NB4 (cell line): ENCODE measurements around the gene KIF21A.

Experiments used
- DNase-seq: peaks from one replicate; pipeline ENCODE4 v3.0.0; 2010; ENCODE audit warnings: low read depth
- H3K4me3 ChIP-seq: one replicate; pipeline ENCODE4 v1.5.1; 2011; ENCODE audit warnings: mild to moderate bottlenecking, low read depth, low read length, moderate library complexity
- MYC ChIP-seq: IDR thresholded peaks from 2 replicates; pipeline ENCODE4 v1.6.1; 2011; ENCODE audit warnings: low read depth, low read length
- POLR2A ChIP-seq: IDR thresholded peaks from 2 replicates; pipeline ENCODE4 v1.6.1; 2011; ENCODE audit warnings: mild to moderate bottlenecking; ENCODE audit not compliant: insufficient read length; ENCODE audit errors: extremely low read depth
- TF ChIP-seq, protein P1 (sequence below): IDR thresholded peaks from 2 replicates; pipeline ENCODE4 v1.6.1; 2011; ENCODE audit warnings: low read depth, low read length
- TF ChIP-seq, protein P2 (sequence below): IDR thresholded peaks from one replicate; pipeline ENCODE4 v1.5.1; 2012; ENCODE audit warnings: low read depth, low read length

Gene KIF21A

GRCh38 chr12:39405580-39405979 is 37.3 kb downstream of the KIF21A start:
- no peak overlapping the region for H3K4me3 ChIP-seq
- no peak for DNase-seq
- TF ChIP-seq POLR2A (no peak), MYC (no peak)
- TF ChIP-seq, protein P1, sequence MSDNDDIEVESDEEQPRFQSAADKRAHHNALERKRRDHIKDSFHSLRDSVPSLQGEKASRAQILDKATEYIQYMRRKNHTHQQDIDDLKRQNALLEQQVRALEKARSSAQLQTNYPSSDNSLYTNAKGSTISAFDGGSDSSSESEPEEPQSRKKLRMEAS: no peak
- TF ChIP-seq, protein P2, sequence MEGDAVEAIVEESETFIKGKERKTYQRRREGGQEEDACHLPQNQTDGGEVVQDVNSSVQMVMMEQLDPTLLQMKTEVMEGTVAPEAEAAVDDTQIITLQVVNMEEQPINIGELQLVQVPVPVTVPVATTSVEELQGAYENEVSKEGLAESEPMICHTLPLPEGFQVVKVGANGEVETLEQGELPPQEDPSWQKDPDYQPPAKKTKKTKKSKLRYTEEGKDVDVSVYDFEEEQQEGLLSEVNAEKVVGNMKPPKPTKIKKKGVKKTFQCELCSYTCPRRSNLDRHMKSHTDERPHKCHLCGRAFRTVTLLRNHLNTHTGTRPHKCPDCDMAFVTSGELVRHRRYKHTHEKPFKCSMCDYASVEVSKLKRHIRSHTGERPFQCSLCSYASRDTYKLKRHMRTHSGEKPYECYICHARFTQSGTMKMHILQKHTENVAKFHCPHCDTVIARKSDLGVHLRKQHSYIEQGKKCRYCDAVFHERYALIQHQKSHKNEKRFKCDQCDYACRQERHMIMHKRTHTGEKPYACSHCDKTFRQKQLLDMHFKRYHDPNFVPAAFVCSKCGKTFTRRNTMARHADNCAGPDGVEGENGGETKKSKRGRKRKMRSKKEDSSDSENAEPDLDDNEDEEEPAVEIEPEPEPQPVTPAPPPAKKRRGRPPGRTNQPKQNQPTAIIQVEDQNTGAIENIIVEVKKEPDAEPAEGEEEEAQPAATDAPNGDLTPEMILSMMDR: no peak

DNA sequence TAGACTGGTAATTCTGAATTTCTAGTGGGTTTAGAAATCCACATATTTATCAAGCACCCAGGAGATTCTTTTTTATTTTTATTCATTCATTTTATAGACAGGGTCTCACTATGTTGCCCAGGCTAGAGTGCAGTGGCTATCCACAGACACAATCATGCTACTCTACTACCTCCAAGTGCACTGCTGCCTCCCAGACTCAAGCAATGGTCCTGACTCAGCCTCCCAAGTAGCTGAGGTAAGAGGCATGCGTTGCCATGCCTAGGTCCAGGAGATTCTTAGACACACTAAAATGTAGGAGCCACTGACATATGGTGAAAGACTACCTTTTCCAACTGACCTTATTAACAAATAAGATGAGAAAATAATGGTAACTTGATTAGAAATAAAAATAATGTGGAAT is 38.9 kb downstream of the KIF21A start:
- DNase-seq: no peak
- no peak overlapping the region for H3K4me3 ChIP-seq
- TF ChIP-seq POLR2A (no peak), MYC (no peak)
- TF ChIP-seq, protein P2: no peak
- TF ChIP-seq, protein P1: no peak

DNA sequence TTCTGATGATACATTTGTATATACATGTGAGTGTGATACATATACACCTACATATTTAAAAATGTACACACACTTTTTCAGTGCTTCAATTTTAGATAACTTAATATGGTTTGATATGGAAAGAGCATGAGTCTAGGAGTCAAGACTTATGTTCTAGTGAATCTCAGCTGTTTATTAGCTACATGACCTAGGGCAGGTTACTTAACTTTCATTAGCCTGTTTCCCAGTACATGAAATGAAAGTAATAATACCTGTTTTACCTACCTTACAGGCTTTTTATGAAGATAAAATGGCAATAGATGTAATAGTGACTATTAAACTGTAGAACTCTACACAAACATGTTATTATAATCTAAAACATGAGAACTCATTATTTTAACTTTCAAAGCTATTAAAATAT is 39.5 kb downstream of the KIF21A start:
- TF ChIP-seq, protein P1: no peak
- no peak for TF ChIP-seq MYC
- TF ChIP-seq, protein P2: no peak
- TF ChIP-seq POLR2A: no peak
- DNase-seq: no peak
- no peak overlapping the region for H3K4me3 ChIP-seq

- TF ChIP-seq, protein P2: no peak
- TF ChIP-seq, protein P1: no peak
- TF ChIP-seq MYC (no peak), POLR2A (no peak)
- H3K4me3 ChIP-seq: no peak overlapping the region
- DNase-seq: no peak
Observed at GRCh38 chr12:39402922-39403321, 40.0 kb downstream of the KIF21A start.

GRCh38 chr12:39401459-39401858 is 41.5 kb downstream of the KIF21A start:
- H3K4me3 ChIP-seq: no peak overlapping the region
- TF ChIP-seq, protein P1: no peak
- TF ChIP-seq, protein P2: no peak
- no peak for TF ChIP-seq MYC
- TF ChIP-seq POLR2A: no peak

GRCh38 chr12:39395866-39396265 is 47.1 kb downstream of the KIF21A start:
- DNase-seq: no peak
- TF ChIP-seq, protein P2: no peak
- TF ChIP-seq, protein P1: no peak
- TF ChIP-seq POLR2A (no peak), MYC (no peak)
- H3K4me3 ChIP-seq: no peak overlapping the region

More at GRCh38 chr12:39401459-39401858, 41.5 kb downstream of the KIF21A start:
- no peak for DNase-seq
